ENCODE measurements around the gene TPH1.

The TPH1 gene

DNA sequence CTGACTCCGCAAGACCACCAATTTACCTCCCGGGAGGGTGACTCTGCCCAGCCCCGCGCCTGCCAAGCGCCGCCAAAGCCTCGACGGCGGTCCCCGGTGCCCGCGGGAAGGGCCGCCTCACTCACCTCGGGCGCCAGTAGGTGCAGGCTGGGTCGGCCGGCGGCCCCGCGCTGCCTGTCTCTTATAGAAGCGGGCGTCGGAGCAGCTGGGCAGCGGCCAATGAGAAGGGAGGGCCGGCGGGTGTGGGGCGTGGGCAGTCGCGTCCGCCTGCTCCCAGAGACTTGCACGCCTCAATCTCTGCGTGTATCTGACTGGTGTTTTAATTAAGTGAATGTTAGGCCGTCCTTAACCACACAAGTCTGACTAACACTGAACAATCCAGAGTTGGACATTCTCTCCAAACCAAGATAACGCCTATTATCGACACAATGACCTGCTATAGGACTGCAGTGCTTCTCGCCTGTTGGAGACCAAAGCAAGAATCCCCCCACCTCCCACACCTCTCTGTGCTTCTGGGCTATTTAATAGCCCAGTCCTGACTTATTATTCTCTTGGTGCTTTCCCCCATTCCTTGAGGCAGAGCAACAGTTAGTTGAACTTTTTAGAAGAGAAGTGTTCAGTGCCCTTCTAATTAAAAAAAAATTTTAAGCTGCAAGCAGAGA lies at the start of gene TPH1:
Gene TPH1, minus strand, starts transcription at position 154 of the 662 bp plus-strand sequence. CDS start 5,507 bp downstream, outside the sequence.
- DNase-seq: no peak

DNA sequence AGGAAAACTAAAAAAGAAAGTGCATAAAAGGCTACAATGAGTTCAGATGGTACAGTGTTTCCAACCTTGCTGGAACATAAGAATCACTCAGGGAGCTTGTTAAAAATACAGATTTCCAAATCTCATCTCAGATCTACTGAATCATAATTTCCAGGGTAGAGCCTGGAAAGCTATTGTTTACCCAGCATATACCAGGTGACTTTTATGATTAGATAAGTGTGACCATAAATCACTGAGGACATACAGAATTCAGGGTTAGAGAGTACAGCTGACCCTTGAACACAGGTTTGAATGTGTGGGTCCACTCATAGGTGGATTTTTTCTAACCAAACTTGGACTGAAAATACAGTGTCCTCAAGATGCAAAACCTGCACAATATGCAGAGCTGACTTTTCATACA lies 47.9 kb upstream of the TPH1 start:
- DNase-seq: no peak

DNA sequence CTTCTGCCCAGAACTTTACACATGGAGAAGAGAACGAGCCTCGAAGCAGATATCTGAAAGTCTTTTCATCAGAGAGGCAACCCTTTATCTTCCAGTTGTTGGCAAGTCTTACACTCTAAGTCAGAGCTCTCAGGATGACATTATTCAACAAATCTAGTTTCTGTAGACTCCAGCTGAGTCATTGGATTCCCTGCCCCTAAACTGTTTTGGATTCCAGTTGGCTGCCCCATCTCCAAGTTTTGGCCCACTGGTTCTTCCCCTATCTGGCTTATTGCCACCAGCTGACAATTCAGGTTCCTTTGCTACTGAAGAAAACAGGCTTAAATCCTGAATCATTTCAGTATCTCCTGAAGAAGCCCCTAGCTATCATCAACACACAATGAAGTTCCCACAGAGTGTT lies 45.7 kb upstream of the TPH1 start:
- no peak for DNase-seq

DNA sequence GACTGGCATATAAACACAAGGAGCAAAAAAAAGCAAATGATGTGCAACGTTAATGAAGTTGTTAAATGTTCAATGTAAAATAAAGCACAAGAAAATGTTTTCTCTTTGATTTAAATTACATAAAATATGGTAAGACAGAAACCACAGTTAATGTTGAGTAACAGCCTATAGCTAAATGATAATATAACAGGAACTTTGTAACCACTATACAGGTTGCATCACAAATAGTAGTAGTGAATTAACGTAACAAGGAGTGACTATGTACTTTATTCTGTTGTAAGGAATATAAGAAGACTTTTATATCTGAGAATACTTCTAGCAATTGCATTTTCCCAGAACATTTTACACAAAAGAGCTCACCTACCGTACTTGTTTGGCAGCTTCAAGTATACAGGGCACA lies 42.9 kb upstream of the TPH1 start:
- no peak for DNase-seq

DNA sequence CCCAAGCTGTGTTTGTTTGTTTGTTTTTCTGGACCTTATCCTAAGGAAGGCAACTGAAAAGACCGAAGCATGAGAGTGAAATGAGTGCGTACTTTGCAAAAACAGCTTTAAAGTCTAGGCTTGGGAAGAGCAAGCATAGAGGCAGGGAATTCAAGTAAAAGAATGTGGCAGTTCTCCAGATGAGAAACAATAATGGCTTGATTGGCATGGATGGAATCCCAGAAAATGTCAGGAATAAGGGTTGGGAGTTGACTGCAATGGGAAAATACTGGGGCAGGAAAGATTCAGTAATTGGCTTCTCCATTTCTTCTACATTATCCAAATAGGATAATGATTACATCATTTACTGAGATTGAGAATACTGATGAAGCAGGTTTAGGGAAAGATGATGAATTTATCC lies 42.3 kb upstream of the TPH1 start:
- DNase-seq: no peak

DNA sequence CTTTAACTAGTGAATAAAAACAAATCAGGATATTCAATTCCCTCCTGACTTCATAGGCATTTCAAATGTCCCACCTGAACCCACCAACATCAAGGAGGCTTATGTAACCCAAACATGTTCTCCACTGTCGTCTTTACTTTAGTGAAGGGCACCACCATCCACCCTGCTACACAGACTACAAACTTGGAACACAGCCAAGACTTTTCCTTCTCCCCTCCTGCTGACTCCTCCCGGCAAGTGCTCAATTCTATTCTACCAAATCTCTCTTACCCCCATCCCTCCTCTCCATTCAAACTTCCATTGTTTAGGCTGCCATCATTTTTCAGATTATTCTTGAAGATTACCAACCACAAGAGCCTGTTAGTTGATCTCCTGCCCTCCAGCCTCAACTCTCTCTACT lies 35.5 kb upstream of the TPH1 start:
- no peak for DNase-seq

DNA sequence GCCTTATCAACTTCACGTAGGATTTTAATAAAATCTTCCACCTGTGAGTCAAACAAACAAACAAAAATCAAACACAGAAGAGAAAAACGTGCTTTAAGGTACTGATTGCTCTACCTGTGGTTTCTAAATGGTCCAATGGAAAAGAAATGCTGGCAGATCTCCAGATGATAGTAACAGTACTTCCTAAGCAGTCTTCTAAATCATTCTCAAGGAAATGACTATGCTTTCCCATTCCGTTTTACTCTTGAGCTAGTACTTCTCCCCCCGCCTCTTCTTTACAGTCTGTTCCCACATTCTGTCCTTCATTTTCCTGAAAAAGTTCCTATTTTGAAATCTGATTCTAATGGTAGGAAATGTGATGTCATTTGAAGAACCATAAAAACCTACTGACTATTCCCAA lies 34.4 kb upstream of the TPH1 start:
- DNase-seq: no peak

DNA sequence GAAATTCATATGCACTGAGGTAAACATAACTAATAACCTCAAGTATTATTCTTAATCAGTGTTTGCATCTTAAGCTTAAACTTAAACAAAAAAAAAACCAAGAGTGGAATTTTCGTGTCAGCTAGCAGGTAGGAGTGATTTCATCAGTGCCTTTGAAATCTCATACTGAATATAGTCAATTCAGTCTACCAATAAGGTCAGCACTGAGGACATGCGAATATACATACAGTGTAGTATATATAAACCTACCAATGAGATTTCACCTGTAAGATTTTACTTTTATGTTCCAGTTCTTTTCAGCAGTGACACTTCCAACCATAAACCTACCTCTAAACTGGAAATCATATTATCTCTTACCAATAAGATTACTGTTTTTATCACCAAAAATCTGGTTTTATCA lies 32.8 kb upstream of the TPH1 start:
- no peak for DNase-seq

DNA sequence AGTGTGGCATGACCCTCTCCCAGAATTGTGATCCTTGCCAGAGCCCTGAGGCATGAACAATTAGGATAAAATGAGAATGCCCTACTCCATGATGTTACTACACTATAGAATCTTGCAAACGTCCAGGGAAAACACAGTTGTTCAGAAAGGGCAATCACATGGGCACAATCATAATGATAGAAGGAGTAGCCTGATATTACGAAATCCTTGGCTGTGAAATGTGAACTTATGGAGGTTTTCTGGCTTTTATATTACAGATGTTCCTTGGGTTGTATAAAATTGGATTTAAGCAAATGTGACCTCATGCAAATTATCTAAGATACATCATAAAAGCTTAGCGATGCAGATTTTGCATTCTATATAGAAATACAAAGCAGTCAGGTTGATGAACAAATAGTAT lies 29.4 kb upstream of the TPH1 start:
- DNase-seq: no peak

DNA sequence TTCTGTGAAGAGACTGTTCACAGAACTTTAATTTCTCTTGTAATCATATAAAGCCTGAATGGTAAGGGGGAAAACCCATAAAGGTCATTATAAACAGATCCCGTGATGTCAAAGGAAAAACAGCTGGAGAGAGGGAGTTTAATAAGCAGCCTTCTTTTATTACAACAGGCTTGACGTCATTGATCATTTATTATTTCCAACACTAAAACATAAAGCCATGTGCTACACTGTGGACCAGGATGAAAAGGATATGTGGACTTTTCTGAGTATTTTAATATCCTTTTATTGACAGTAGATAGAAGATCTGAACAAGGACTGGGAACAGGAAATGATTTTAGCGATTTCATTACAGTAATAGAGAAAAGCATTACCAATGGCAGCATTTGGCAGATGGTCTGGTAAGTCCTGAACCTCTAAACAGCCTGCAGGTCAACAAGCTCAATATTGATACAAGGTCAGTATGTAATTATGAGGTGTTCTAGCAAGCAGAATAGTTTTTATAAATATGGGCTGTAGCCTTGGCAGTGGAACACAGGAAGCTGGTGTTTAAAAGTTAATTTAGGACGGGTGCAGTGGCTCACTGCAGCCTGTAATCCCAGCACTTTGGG lies 25.1 kb upstream of the TPH1 start:
- no peak for DNase-seq

DNA sequence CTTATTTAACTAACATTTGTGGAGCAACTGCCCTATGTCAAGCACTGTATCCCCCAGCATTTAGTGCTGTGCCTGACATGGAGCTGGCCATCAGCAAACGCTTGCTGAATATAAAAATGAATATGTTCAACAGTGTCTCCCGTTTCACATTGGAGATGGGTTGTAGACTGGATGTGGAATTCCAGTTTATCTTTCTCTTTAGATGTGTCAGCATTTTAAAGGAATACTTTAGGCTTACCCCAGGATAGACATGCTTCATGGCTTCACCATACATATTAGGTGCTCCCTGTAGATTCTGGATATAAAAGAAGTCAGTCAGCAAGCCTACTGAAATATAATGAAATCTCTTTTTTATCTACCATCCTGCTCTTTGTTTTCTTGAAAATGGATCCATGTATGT lies 21.3 kb upstream of the TPH1 start:
- DNase-seq: no peak

DNA sequence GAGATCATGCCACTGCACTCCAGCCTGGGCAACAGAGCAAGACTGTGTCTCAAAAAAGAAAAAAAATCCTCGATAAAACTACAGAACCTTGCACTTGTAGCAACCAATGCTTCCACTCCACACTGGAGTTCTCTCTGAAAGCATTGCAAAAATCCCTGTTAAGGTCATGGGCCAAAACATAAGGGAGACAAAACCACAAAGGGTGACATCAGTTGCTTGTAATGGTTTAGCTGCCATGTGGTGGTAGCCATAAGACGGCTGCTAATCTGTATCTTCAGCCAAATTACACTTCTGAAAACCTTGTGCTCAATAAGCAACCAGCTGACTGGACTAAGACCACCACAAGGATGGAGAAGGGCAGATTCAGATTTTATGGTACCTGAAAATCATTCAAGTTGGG lies 20.6 kb upstream of the TPH1 start:
- DNase-seq: no peak

DNA sequence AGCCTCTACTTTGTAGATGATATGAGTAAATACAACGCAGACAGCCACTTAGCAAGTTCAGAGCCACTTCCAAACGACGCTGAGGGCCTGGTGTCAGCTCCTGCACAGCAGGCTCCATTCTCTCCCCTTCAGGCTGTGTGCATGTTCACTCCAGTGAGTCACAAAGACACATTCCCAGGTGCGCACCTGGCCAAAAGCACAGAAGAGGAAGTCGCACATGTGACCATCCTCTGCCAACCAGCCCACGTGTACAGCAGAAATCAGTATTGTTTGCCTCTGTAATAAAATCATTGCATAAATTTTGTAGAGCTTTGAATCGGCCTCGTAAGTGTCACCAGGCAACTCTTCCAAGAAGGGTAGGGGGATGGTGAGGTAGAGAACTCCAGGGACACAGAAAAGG lies 19.5 kb upstream of the TPH1 start:
- DNase-seq: no peak

DNA sequence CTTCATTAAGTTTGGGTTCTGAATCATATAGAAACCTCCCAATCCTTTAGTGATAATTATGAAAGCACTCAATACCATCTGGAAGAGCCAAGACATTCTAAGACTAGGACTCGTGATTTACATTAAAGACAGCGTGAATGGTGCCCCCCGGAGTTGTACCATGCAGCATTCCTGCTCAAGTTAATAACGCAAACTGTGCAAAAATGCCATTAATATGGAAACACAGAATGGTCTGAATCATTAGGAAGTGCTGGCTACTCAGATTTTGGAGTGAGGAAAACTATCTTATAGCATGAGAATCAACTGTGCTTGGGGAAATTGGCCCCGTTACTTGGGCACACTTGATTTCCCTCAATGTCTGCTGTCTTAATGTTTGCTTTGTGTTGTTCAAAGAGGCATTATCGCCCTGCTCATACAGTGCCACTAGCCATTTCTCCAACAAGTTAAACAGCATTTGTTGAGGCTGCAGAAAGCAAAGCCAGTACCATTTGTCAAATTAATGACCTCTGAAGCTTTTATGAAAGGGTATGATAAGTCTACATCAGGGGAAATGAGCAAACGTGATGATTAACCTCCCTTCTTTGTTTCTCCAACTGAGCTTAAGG lies 18.5 kb upstream of the TPH1 start:
- DNase-seq: no peak

DNA sequence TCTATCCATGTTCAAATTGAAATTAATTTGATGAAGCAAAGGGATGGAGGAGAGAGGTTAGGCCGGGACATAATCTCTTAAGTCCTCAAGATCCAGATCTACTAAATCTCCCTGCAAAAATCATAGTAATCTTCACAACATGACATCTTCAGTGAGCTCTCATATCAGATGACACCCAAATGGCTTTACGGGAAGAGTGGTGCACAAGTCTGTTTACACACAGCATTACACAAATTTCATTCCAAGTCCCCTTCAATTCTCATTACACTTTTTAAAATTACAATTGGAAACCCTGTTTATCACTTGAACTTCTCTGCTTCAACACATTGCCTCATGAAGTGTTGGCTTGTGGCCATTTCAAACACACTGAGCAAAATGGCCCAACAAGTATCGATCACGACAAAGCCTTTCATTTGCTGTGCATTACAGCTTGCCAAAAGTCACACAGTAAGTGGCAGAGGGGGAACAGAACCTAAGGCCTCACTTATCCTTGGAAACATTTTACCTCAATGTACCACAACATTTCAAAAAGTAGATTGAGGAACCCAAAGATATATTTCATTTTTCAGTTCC lies 17.9 kb upstream of the TPH1 start:
- DNase-seq: no peak

DNA sequence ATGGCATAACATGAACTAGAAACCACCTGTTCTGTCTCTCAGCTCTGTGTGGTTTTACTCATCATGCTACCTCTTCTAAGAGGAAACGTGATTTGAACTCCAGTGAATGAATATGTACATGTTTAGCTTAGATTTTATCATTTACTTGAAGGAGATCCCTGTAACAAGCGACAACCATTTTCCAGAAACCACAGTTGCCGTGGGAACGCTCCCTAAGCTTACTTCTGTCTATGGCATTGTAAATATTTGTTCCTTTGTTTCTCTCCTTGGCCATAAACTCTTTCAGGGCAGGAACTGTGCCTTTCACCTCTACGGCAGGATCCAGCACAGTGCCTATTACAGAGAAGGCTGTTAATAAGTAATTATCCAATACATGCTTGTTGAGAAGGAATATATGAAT lies 17.1 kb upstream of the TPH1 start:
- DNase-seq: no peak

DNA sequence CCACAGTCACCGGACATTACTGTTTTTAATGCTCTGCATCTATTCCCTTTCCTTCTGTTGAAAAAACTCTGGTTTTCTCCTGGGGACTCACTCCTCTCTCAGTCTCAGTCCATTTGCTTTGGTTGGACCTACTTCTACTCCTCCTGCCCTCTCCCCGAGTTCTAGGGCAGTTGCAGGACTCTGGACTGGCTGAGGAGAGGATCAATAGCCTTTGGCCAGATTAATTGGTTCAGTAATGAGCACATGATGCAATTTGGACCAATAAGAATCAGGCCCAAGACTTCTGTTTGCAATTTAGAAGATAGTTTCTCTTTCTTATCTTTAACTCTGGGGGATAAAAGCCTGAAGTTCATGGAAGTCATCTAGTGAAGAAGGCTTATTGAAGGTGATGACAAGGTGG lies 15.3 kb upstream of the TPH1 start:
- DNase-seq: no peak

DNA sequence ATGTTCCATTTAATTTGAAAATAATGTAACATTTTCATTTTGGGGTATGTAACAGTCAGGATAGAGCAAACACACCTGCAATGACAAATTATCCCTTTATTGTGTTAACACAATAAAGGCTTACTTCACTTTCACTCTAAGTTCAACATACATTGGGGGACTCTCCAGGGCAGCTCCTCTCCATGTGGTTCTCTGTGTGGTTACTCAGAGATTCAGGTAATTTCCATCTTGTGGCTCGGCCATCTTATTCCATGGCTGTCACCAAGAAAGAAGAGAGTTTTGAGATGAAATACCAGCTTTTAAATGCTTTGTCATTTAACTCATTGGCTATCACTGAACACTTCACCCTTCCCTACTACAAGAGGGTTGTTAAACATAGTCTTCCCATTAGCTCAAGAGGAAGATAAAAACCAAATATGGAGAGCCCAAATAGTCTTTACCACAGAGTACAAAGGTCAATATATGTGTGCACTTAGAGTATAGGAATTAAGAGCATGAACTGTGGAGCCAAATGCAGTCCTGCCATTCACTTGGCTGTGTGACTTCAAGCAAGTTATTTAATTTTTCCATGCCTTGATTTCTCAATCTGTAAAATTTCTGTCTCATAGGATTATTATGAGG lies 10.6 kb upstream of the TPH1 start:
- DNase-seq: no peak

DNA sequence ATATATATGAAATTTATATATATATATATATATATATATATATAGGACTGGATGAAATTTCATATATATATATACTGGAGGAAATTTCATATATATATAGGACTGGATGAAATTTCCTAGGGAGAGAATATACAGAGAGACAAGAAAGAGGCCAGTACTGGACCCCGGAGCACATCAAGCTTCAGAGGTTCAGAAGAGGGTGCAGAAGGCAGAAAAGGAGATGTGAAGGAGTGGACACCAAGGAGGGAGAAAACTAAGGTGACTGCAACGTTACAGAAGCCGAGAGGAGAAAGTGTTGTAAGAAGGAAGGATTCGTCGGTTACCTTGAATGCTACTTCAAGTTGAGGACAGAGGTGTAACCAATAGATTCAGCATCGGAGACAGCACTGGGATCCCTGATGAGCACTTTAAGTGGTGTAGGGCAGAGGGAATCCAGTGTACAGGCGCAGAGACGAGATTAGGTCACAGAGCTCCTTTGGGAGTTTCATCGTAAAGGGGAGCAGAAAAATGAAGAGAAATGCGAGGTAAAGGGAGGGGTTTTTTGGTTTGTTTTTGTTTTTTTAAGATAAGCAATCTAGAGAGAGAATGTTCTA lies 8.5 kb upstream of the TPH1 start:
- DNase-seq: no peak

DNA sequence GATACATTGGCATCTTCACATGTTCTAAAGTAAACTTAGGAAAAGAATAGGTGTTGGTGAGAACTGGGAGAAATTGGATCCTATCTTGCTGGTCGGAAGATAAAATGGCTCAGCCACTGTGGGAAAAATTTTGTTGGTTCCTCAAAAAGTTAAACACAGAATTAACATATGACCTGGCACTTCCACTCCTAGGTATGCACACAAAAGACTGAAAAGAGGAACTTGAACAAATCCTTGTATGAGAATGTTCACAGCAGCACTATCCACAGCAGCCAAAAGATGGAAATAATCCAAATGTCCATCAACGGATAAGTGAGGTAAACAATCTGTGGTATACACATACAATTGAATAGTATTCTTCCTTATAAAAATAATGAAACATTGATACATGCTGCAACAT lies 4.8 kb upstream of the TPH1 start:
- DNase-seq: no peak

DNA sequence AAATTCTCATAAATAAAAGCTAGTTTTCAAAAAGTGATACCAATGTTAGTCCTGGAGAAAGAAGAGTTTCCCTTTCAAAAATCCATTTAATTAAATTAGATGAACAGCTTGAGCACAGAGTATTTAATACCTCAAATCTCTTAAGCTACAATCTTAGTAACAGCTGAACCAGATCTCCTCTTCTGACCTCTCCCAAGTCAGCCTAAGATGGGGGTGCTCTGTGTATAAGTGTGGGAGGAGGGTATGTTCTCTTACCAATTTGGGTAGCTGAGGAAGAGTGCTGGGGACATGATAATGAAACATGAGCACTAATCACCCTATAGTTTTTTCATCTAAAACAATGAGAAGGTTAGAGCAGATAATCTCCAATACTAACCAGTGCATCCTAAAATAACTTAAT lies 9.6 kb downstream of the TPH1 start:
- DNase-seq: no peak

DNA sequence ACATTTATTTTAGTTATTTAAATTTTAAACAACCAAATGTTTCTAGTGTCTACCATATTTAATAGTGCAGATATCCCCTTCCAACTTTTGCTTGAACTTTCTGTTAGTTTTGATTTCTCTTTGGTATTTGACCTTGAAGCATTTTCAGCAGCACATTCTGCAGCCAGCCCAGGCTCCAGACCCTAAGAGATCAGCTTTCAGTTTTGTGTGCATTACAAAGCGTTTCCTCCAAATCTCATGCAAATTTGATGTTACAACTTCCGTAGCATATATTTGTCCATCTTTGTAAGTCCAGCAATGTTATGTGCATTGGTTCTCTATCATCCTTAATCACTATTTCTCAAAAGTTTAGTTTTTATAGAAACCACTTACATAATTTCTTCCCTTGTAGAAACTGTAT lies 18.6 kb downstream of the TPH1 start:
- no peak for DNase-seq

DNA sequence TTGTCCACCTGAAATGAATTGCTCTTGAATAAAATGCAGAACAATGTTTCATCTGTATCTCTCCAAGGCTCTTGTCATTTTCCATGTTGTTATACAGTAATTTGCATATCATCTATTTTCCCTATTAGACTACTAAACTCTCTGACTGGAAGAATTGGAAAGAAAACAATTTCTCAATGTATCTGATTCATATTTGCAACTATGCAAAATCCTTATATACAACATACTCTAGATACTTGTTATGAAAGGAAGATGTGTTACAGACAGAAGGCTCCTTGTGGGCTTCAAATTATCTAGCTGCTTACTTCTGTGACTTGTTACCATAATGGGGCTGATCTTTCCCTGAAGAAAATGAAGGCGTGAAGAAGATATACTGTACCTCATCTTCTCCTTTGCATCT lies 23.6 kb downstream of the TPH1 start:
- DNase-seq: no peak

DNA sequence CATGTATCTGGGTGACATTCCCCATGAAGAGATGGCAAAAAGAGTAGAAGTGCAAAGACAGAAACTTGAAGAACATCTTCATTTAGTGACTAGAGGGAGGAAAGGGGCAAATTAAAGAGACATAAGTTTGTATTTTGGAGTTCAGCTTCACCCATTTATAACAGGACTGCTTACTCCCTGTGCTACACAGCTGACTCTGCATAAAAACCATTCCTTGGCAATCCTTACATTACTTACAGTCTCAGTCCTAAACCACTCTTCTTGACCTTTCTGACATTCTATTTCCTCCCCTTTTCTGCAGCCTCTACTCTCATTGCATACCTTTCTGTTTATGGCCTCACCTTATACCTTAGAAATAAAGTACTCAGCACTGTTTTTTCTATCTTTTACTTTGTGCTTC lies 26.4 kb downstream of the TPH1 start:
- no peak for DNase-seq
